HG03439 (cell line): ENCODE results near the gene SSH3.

ENCODE experiments used
- ATAC-seq: cut with Tn5 transposase; IDR thresholded peaks from one replicate; pipeline ENCODE4 v1.9.1; 2021; ENCODE audit warnings: mild to moderate bottlenecking, moderate library complexity; ENCODE audit not compliant: unreplicated experiment

SSH3 gene

DNA sequence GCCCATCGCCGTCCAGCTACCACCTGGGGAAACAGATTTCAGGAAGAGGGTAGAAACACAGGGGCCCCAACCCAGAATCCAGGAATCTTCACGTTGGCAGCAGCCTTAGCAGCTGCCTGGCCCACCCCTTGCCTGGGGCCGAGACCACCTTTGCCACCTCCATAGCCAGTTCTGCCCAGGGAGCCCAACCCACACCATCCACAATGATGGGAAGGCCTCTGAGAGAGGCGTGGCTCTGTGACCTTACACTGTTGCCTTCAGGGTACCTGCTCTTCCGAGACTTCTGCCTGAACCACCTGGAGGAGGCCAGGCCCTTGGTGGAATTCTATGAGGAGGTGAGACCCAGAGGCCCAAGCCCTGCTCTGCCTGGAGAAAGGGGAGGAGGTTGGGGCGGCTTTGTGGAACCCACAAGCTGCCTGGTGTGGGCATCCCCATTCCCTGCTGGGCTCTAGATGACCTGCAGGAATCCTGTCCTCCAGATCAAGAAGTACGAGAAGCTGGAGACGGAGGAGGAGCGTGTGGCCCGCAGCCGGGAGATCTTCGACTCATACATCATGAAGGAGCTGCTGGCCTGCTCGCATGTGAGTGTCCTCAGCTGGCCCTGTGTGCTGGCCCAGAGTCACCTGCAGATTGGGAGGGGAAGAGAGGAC is 24.3 kb upstream of the SSH3 start:
- ATAC-seq: no peak

DNA sequence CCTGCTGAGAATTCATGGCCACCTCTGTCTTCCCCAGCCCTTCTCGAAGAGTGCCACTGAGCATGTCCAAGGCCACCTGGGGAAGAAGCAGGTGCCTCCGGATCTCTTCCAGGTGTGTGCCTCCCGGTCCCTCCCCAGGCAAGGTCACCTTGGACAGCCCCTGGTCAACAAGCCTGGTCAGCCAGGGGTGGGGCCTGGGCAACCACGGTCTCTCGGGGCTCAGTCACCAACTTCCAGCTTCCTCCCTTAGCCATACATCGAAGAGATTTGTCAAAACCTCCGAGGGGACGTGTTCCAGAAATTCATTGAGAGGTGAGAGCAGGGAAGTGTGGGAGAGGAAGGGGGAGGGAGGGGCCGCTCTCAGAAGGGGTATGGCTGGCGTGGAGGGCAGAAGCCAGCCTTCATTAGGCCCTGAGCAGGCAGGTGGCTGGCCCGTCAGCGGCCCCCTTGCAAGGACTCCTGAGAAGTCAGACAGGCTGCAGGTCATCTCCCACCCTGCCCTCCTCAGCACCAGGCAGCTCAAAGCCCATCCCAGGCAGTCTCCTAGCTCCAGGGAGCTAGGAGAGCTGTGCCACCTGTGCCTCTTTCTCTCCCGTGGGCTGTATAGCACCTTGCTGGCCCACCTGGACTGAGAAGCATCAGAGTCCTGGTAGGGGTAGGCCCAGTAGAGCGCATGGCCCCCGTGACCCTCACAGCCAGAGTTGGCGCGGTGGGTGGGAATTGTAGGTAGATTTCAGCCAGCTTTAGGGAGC is 23.6 kb upstream of the SSH3 start:
- ATAC-seq: no peak

- no peak for ATAC-seq
Observed at GRCh38 chr11:67280341-67280787, 23.0 kb upstream of the SSH3 start.

DNA sequence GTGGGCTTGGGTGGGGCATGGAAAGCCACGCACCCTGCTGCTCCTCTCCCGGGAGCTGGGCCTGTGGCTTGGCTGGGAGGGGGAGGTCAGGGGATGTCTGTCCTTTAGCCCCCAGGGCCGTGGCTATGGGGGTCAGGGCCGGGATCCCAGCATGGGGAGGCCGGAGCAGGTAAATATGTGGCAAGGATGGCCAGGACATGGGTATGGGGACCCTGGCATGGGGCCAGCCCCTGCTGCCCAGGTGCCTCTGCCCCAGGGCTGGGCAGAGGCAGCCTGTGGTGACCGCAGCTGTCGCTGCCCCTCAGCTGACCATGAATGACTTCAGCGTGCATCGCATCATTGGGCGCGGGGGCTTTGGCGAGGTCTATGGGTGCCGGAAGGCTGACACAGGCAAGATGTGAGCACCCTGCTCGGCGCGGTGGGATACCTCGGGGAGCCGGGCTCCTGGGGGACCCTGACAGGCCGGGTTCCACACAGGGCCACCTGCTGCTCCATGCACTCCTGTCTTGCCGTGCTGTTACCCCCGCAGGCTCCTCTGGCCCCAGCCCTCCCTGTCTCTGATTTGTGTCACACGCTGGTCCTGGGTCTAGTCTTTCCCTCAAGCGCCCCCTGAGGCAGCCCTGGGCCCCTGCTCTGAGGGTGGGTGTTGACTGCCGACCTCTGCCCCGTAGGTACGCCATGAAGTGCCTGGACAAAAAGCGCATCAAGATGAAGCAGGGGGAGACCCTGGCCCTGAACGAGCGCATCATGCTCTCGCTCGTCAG is 22.4 kb upstream of the SSH3 start:
- no peak for ATAC-seq

DNA sequence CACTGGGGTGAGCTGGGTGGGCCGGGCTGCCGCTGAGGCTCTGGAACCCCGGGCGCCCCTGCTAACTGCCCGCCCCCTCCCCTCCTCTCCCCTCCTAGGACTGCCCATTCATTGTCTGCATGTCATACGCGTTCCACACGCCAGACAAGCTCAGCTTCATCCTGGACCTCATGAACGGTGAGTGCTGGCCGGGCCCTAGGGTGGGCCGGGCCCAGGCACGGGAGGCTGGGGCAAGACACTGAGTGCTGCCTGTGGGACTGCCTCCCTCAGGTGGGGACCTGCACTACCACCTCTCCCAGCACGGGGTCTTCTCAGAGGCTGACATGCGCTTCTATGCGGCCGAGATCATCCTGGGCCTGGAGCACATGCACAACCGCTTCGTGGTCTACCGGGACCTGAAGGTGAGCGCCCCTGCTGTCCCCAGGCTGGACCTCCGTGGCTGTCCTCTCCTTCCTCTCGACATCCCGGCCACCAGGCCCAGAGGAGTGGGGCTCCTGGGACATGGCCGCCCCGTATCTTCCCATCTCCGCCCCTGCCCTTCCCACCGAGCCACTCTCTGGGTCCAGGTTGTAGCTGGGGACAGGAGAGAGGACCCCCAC is 21.7 kb upstream of the SSH3 start:
- no peak for ATAC-seq

GRCh38 chr11:67282155-67282875 is 21.0 kb upstream of the SSH3 start:
- no peak for ATAC-seq

DNA sequence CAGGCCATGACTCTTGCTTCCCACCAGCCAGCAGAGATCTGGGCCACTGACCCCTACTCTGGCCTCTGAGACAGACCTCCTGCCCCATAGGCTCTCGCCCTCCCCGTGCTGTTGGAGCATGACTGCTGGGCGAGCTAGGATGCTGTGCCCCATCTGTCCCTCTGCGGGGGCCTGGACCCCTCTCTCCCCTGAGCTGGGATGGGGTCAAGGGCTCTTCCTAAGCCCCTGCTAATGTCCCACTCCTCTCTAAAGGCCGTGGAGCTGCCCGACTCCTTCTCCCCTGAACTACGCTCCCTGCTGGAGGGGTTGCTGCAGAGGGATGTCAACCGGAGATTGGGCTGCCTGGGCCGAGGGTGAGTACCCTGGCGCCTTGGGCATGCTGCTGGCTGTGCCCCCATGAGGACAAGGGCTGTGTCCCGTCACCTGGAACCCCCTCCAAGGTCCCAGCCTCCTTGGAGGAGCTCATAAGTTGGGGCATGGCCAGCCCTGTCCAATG is 20.4 kb upstream of the SSH3 start:
- ATAC-seq: no peak

DNA sequence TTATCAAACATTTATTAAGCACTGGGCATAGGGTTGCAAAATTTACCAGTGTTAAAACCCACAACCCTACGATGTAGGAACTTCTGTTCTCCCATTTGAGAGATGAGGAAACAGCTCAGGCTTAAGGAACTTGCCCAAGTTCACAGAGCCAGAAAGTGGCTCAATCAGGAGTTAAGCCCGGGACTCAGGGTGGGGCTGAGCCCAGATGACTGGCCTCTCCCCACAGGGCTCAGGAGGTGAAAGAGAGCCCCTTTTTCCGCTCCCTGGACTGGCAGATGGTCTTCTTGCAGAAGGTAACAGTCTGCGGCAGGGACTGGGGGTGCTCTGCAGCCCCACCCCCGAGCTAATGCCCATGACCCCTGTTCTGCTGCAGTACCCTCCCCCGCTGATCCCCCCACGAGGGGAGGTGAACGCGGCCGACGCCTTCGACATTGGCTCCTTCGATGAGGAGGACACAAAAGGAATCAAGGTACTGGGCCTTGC is 19.8 kb upstream of the SSH3 start:
- ATAC-seq: no peak

- ATAC-seq: no peak
Observed at GRCh38 chr11:67284811-67285540, 18.4 kb upstream of the SSH3 start.

- ATAC-seq: no peak
Observed at GRCh38 chr11:67285541-67286498, 17.5 kb upstream of the SSH3 start.

DNA sequence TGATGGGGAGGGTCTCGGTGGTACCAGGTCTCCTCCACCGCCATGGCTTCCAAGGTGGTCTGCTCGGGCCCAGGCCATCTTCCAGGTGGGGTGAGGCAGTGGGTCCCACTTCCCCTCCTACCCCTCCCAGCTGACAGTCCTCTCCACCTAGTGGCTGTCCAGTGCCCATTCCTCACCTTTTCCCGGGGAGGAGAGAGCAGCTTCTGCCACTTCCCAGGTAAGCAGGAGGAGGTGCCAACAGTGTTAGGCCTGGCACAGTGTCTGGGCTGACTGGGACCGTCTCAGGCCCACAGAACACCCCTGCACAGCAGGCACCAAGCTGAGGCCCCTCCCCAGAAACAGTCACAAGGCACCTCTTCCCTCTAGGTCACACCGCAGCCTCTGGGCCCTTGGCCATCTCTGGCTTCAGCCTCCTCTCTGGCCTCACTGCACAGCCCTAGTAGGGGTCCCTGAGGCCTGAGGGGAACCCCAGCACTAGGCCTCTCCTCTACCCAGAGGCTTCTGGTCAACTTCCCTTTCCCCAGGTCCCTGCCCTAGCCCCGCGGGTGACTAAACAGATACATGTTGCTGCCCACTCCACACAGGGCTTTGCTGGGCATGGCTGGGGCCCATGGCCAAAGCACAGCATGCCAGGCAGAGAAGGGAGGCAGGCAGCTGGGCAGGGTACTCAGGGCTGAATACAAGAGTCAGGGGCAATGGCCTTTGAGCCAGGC is 16.6 kb upstream of the SSH3 start:
- ATAC-seq: no peak

DNA sequence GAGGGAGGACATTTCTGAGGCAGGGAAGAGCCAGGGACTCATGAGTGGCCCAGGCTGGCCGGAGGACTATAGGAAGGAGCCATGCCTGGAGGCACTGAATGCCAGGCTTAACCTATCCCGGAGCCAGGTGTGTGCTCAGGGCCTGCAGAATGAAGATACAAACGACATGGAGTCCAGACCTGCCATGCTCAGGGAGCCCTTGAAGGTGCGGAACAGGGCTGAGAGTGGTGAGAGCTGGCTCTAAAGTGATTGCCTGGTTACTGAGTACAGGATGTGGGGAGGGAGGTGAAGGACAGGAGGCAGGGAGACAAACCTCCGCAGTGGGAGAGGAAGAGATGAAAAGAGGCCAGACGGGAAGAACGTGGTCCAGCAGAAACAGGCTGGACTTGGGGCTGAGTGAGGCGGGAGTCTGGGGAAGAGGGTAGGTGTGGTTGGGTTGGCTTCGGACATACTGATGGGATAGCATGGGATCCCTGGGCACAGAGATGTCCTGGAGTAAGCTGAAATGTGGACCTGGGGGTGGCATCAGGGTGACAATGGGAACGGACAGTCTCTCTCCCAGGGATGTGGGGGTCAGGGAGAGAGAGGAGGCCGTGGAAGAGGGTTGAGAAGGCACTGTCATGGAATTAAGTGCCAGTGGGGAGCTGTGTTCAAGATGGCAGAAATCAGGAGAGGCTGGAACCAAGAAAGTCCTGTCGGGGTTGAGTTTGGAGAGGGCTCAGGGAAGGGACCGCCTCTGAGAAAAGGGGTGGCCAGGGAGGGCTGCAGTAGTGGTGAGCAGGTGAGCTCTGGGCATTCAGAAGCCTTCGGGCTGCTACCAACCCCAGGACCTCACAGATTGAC is 15.8 kb upstream of the SSH3 start:
- no peak for ATAC-seq

GRCh38 chr11:67288198-67288451 is 15.2 kb upstream of the SSH3 start:
- ATAC-seq: no peak

DNA sequence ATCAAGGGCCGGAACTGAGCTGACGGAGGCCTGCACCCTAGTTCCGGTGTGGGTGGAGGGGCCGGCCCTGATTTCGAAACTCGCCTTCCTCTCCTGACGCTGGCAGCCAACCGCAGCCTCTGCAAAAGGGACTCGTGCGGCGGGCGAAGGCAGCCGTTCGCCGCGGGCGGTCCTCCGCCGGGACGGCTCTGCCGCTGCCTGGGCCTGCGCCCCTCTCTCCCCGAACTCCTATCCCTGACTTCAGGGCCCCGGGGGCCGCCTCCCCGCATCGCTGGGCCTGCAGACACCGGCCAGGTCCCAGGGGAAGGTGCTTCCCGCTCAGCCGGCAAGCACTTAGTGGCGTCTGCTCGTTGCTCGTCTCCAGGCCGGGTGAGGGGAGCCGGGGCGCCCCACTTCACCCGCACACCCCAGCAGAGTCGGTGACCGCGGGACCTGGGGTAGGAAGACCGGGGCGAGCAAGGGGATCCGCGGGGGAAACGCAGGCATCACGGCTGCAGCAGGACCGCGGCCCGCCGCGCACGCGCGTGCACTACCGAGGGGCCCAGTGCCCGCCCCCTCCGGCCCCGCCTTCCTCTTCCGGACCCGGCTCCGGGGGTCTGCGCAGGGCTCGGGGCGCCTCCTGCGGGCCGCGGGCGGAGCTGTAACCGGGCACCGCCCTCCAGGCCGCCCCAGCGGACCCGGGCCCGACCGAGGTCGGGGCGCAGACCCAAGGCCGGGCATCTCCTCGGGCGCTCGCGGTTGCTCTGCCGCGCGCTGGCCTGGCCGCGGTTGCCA is 14.7 kb upstream of the SSH3 start:
- ATAC-seq: peak; percentile 64

GRCh38 chr11:67289226-67289650 is 14.1 kb upstream of the SSH3 start, which contains the start of gene ANKRD13D:
TSS of gene ANKRD13D (plus strand) at chr11:67289303. CDS start at chr11:67289461, 158 bp downstream.
- ATAC-seq: no peak

DNA sequence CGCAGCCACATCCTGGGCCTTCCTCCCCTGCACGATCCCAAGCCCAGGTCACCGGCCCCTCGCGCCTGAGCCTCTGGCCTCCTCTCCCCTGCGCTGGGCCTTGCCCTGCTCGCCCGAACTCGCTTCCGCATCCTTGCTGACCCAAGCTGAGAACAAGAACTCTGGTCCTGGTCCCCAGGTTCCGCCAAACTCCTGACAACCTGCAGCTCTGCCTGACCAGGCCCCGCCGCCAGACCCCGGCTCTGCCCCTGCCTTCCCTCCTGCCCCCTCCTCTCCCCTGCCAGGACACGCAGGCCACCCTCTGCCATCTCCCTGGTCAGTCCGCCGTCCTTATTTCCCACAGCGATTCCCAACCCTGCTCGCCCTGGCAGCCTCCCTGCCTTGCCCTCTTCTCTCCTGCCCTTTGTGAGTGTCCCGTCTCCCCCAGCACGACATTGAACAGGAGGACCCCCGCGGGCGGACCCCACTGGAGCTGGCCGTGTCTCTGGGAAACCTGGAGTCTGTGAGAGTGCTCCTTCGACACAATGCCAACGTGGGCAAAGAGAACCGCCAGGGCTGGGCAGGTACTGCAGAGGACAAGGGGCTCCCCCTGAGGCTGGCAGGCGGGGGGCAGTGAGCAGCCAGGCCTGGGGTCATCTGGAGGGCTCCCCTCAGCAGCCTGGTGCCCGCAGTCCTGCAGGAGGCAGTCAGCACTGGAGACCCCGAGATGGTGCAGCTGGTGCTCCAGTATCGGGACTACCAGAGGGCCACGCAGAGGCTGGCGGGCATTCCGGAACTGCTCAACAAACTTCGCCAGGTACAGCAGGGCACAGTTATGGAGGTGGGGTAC is 13.5 kb upstream of the SSH3 start:
- no peak for ATAC-seq
